Activated T-cell treated with anti-CD3 and anti-CD28 coated beads for 1 hour (primary cell): ENCODE measurements around the gene SPATA18.
"Not testable (repeated sequence)": the region's sequence is repeated elsewhere in the genome, so short reads cannot be mapped to it uniquely, and the experiment has no call there.

Experiments used
- DNase-seq: peaks from one replicate; pipeline ENCODE4 v3.0.0-alpha.2; 2020; ENCODE audit warnings: low read depth

Gene SPATA18

DNA sequence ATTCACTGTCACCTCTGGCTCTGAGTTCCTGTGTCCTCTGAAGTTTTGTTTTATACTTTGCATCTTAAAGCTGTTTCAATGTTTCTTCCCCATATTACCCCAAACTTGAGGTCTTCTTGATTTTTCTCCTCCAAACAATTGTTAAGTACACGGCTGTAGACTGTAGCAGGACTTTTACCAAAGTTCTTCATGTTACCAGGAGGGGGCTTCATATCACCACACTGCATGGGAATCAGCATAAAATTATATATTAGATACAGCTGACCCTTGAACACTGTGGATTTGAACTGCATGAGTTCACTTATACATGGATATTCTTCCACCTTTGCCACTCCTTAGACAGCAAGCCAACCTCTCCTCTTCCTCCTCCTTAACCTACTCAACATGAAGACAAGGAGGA, 56.6 kb downstream of the SPATA18 start:
- DNase-seq, result no peak

DNA sequence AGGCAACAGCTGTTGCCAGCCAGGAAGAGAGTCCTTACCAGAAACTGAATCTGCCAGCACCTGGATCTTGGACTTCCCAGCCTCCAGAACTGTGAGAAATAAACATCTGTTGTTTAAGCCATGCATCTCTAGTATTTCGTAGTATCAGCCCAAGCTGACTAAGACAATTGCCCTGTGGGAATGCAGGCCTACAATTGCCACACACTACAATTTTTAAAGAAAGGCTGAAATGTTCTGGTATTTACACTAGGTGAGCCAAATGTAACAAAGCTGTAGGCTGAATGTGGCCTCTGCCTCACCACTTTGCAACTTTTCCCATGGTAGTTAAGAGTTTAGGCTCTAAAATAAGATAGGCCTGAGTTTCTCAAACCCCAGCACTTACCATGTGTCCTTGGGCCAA, 59.1 kb downstream of the SPATA18 start:
- no peak for DNase-seq

- no peak for DNase-seq
These were observed 60.9 kb downstream of the SPATA18 start for GRCh38 chr4:52111995-52112394.

- no peak for DNase-seq
These were observed 61.3 kb downstream of the SPATA18 start for GRCh38 chr4:52112411-52112810.

- DNase-seq, result no peak
These were observed 65.5 kb downstream of the SPATA18 start for GRCh38 chr4:52116641-52117040.

GRCh38 chr4:52126226-52126625, 75.1 kb downstream of the SPATA18 start:
- no peak for DNase-seq

DNA sequence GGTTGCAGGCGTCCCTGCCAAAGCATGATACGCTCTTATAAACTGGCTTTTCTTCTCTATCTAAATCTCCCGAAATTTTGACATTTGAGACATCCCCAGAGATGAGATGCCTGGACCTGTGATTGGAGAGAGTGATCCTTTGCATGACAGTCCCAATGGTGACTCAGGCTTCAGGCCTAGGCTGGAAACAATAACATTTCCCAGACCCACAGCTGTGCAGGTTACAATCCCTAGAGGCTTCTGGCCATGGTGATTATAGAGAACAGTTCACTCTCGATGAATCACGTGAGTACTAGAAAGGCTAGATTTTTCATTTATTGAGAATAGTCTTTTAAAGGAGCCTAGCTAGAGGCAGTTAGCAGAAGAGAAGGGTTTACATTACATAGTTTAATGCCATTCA, 75.9 kb downstream of the SPATA18 start:
- no peak for DNase-seq

GRCh38 chr4:52135171-52135570, 84.1 kb downstream of the SPATA18 start:
- DNase-seq, result no peak

DNA sequence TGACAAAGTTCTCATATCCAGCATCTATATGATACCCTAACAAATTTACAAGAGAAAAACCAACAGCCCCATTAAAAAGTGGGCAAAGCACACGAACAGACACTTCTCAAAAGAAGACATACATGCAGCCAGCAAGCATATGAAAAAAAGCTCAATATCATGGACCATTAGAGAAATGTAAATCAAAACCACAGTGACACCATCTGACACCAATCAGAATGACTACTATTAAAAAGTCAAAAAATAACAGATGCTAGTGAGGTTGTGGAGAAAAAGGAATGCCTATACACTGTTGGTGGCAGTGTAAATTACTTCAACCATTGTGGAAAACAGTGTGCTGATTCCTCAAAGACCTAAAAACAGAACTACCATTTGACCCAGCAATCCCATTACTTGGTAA, 86.0 kb downstream of the SPATA18 start:
- not testable (repeated sequence) for DNase-seq

DNA sequence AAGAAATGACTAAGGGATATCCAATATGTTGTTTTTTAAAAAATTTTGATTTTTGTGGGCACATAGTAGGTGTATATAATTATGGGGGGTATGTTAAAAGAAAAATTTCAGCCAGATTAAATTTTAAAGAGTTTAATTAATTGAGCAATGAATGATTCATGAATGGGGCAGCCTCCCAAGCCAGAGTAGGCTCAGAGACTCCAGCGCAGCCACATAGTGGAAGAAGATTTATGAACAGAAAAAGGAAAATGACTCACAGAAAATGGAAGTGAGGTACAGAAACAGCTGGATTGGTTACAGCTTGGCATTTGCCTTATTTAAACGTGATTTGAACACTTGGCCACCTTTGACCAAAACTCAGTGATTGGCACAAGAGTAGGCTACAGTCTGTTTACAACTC, 91.7 kb downstream of the SPATA18 start:
- DNase-seq, result no peak

- no peak for DNase-seq
These were observed 92.7 kb downstream of the SPATA18 start for GRCh38 chr4:52143815-52144214.

GRCh38 chr4:52144372-52144771, 93.3 kb downstream of the SPATA18 start:
- no peak for DNase-seq
